Stimulated activated CD8-positive, alpha-beta memory T cell treated with anti-CD3 and anti-CD28 coated beads, Interleukin-12 subunit alpha, Interleukin-12 subunit beta, amount 100 ng/mL, for 24 hours (primary cell): ENCODE data around the gene TAOK3.
A peak's percentile ranks its signal among the peaks of the same experiment; 100 is the strongest.
"Not testable (repeated sequence)": the region's sequence is repeated elsewhere in the genome, so short reads cannot be mapped to it uniquely, and the experiment has no call there.

ENCODE experiments used
- DNase-seq: peaks from one replicate; pipeline ENCODE4 v3.0.0-alpha.2; 2020; ENCODE audit errors: extremely low read depth

The TAOK3 gene

DNA sequence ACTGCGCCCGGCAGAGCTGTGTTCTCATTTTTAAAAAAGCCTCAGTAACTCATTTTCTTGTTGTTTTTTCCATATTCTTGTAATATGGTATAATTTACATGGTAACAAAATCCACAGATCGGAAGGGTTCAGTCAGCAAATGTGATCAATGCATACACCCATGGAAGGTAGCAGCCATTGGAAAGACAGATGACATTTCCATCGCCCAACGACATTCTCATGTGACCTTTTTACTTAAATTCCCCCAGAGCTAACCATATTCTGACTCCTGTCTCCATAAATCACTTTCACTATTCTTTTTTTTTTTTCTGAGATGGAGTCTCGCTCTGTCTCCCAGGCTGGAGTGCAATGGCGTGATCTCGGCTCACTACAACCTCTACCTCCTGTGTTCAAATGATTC, 231.9 kb downstream of the TAOK3 start:
- DNase-seq: no peak

DNA sequence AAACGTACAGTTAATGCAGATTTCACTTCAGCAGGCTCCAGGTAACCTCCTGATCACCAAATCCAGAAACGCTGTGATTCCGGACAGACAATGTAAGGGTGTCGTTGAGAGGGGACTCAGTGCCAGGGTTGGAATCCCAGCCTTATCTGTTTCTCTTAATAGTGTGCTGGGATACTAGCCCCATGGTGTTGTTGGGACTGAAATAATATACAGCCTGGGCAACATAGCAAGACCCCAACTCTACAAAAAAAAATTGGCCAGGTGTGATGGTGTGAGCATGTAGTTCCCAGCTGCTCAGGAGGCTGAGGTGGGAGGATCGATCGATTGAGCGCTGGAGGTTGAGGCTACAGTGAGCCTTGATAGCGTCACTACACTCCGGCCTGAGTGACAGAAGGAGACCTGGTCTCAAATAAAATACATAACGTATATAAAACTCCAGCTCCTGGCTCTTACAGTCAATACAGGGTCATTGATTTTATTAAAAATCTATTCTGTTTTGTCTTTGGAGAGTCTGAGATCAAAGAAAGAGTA, 235.5 kb downstream of the TAOK3 start:
- no peak for DNase-seq

DNA sequence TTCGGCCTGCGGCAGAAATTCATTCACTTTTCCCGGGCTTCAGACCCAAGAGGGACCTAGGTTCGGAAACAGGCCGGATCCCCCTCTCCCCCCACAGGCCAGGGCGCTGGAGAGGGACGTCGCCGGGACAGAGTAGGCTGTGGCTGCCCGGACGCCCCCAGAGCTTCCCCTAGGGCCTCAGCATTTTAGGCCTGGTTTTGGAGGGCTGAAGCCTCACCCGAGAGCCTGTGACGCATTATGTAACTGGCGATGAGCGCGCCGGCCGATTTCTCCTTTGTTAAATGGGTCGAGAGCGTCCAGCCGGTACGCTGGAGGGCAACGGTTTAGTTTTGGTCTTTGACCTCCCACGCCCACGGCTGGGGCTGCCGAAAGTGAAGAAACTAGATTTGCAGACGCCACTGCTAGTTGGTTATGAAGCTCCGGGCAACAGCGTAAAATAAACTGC, 236.1 kb downstream of the TAOK3 start:
- DNase-seq: no peak

DNA sequence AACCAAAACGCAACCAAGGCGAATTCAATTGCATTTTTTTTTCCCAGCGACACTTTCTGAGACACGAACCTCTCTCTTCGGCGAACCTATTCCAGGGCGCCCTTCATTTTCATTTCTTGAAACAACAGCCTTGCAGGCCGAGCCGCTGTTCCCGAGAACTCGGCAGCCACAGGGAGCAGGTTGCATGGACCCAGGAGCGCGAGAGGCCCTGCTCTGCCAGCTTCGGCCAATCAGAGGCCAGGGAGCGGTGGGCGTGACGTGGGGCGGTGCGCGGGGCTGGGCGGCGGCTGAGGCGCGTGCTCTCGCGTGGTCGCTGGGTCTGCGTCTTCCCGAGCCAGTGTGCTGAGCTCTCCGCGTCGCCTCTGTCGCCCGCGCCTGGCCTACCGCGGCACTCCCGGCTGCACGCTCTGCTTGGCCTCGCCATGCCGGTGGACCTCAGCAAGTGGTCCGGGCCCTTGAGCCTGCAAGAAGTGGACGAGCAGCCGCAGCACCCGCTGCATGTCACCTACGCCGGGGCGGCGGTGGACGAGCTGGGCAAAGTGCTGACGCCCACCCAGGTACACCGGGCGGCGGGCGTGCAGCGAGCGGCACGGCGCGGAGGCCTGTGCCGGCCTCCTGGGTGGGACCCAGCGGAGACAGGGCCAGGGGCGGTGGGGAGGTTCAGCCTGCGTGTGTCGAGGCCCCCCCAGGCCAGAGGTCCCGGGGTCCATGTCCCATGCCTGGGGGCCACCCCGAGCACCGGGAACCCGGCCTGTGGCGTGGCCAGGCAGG, 236.7 kb downstream of the TAOK3 start, which contains the start of gene PEBP1:
Gene PEBP1 (plus strand): TSS at position 337 of the 771 bp plus-strand sequence. CDS start 86 bp downstream, at position 423.
- DNase-seq: peak; percentile 82

DNA sequence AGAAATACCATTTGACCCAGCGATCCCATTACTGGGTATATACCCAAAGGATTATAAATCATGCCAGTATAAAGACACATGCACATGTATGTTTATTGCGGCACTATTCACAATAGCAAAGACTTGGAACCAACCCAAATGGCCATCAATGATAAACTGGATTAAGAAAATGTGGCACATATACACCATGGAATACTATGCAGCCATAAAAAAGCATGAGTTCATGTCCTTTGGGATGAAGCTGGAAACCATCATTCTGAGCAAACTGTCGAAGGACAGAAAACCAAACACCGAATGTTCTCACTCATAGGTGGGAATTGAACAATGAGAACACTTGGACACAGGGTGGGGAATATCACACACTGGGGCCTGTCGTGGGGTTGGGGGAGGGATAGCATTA, 243.3 kb downstream of the TAOK3 start:
- not testable (repeated sequence) for DNase-seq

DNA sequence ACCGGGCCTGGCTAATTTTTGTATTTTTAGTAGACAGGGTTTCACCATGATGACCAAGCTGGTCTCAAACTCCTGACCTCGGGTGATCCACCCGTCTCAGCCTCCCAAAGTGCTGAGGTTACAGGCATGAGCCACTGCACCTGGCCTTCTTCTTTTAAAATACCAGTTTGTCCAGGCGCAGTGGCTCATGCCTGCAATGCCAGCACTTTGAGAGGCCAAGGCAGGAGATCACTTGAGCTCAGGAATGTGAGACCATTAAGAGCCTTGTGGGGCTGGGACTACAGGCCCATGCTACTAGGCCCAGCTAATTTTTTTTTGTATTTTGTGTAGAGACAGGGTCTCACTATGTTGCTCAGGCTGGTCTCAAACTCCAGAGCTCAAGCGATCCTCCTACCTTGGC, 244.8 kb downstream of the TAOK3 start:
- no peak for DNase-seq

DNA sequence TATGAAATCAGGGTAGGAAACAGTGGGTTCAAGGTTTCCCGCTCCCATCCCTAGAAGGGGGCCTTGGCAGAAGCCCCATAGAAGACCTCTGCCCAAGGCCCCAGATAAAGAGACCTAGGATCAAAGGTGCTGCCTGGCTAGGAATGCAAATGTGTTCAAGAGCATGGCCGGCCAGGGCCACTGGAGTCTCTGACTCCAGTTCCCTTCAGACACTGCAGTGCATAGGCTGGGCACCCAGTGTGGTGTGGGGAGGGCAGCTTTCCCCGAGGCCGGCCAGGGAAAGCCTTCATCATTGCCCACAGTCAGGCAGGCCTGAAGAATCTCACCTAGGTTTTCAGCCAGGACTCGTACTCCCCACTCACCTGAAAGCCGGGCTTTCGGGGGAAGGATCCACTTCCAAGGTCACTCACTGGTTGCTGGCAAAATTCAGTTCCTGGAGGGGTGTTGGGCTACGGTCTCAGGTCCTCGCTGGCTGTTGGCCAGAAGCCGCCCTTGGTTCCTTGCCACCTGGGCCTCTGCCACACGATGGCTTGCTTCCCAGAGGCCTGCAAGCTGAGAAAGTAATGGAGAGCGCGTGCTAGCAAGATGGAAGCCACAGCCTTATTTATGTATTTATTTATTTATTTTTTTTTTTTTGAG, 246.5 kb downstream of the TAOK3 start:
- DNase-seq: no peak

DNA sequence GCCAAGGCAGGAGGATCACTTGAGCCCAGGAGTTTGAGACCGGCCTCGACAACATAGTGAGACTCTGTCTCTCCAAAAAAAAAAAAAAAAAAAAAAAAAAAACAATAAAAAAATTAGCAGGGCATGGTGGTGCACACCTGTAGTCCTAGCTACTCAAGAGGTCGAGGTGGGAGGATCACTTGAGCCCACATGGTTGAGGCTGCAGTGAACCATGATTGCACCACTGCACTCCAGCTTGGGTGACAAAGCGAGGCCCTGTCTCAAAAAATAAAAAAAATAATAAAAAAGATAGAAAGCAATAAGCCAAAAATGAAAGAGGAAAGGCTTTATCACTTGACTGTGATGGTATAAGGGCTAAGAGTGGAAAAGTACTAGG, 247.0 kb downstream of the TAOK3 start:
- DNase-seq: no peak

DNA sequence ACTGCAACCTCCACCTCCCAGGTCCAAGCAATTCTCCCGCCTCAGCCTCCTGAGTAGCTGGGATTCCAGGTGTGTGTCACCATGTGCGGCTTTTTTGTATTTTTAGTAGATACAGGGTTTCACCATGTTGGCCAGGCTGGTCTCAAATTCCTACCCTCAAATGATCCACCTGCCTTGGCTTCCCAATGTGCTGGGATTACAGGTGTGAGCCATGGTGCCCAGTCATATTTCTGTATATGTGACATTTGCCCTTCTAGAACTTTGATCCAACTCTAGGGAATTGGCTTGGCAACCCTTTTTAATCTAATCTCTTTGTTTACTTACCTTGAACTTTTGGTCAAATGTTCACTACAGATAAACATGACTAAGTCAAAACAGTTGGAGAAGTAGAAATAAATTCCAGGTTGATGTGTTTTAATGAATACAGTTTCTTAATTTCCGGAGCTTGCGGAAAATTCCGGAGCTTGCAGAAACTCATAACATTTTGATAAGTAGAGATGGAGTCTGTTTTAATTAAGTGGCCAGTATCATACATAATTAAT, 248.3 kb downstream of the TAOK3 start:
- DNase-seq: no peak

DNA sequence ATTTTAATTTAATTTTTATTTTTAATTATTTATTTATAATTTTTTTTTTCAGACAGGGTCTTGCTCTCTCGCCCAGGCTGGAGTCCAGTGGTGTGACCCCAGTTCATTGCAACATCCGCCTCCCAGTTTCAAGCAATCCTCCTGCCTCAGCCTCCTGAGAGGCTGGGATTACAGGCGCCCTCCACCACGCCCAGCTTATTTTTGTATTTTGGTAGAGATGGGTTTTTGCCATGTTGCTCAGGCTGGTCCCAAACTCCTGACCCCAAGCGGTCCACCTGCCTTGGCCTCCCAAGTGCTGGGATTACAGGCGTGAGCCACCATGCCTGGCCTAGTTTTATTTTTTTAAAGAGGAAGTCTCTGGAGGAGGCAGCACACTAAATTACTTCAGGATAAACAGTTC, 250.4 kb downstream of the TAOK3 start:
- no peak for DNase-seq

DNA sequence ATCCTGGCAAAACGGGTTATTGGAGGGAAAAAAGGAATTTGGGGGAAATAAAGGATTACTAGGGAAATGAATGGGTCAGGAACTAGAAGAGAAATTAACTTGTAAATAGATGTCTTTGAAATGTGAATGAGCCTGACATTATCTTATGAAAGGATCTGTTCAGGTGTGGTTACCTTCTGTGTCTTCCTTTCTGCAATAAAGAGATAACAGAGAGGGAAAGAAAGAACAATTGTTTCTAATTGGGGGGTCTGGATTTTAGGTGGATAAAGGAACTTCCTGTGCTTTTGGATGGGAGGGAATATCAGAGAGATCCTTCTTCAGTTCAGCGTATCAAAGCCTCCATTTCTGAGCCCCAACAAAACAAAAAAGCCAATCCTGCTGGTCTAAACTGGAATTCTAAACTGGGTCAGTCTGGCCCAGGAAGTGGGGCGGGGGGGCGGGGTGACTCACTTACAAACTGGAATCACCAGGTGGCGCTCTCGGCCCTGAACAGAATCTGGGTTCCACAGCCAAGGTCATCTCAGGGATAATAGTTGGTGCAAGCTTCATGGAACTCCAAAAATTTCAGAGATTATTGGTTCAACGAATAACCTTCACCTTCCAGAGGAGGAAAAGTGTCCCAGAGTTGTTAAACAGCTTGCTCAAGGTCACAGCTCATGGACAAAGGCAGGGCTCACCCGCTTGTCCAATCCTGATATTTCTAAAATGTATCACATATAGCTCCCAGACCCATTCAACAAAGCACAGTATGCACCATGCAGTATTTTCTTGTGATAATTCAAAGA, 251.9 kb downstream of the TAOK3 start:
- no peak for DNase-seq

DNA sequence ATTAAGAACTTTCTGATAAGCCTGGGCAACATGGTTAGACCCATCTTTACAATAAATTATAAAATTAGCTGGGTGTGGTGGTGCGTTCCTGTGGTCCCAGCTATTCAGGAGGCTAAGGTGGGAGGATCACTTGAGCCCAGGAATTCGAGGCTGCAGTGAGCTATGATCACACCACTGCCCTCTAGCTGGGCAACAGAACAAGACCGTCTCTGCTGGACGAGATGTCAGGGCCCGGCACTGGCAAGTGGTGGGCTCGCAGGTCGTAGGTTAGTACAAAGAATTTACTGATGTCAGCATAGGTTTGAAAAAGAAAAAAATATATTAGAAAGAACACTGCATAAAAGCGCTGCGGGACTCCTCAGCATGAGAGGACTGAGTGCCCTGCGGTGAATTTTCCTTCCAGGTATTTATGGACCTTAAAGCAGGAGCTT, 253.2 kb downstream of the TAOK3 start:
- no peak for DNase-seq

DNA sequence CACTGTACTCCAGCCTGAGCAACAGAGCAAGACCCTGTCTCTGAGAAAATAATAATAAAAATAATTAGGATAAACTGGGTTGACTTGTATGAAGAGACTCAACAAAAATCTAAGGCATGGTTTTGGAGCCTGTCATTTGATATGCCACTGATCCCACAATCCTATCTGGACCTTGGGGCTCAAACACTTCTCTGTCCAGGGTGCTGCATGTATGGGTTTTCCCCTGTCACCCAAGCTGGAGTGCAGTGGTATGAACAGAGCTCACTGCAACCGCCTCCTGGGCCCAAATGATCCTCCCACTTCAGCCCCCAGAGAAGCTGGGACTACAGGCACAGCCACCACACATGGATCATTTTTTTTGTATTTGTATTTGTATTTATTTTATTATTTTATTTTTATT, 263.6 kb downstream of the TAOK3 start:
- no peak for DNase-seq

DNA sequence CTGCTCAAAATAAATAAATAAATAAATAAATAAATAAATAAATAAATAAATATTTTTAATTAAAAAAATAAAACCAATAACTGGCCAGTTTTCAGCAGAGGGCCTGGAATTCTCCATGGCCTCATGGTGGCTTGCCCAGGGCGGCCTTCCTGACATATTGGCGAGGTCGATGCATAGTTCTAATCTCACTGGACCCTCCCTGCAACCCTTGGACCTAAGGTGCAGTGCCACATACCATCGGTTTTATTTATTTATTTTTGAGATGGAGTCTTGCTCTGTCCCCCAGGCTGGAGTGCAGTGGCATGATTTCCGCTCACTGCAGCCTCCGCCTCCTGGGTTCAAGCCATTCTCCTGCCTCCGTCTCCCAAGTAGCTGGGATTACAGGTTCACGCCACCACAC, 265.0 kb downstream of the TAOK3 start:
- no peak for DNase-seq

DNA sequence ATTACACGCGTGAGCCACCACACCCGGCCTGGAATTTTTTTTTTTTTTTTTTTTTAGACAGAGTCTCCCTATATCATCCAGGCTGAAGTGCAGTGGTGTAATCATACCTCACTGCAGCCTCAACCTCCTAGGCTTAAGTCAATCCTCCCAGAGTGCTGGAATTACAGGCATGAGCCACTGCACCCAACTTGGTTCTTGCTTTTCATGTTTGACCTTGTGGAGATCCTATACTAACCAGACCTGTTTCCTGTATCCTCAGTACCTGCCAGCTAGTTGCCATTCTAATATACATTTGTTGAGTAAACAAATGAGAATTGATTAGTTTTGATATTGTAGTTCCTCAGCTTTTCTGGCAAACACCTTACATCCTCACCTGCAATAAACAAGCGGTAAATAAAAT, 265.7 kb downstream of the TAOK3 start:
- DNase-seq: no peak

DNA sequence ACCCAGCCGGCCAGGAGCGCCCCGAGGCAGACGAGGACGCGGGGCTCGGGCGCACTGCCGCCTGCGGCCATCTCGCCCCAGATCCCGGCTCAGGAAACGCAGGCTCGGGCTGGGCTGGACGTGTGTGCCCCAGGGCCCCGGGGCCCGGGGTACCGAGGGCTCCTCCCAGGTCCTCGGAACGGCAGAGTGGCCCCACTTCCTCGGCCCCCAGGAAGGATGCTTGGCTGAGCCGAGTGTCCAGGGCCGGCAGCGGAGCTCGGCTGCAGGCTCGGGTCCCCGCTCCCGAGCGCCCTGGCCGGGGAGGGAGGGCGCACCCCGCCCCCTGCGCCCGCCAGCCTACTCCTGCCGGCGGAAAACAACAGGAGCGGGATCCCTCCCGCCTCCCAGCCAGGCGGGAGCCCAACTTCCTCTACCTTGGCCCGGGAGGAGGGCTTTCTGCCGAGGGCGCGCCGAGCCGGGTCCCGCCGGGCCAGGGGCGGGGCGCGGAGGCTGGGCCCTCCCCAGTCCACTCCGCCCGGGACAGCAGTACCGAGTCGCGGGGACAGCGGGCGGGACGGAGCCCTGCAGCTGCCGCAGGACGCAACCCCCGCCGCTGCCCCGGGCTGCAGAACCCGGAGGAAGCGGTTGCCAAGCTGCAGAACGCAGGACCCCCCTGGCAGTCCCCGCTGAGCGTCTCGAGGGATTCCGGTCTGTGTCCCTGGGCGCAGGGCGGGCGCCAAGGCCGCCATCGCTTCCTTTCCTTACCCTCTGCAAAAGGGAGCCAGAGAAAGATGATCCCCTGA, 268.9 kb downstream of the TAOK3 start, which contains the start of gene VSIG10:
Gene VSIG10 (minus strand): TSS at position 411 of the 782 bp plus-strand sequence. CDS start 340 bp downstream, at position 71.
- DNase-seq: no peak

DNA sequence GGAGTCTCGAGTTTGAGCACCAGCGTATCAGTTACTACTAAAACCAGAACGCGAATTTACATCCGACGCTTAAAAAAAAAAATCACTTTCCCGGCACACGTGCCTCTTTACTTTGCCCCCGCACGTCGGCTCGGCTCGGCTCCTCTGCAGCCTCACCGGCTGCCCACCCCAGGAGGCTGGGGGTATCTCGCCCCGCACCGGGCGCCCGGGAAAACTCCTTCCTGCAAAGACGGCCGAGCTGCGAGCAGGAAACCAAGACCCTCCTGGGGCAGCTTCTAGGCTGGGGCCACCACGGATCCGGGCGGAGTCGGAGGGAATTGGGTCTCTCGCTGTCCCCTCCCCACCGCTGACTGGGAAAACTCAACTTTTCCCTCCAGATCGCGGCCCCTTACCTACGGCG, 269.5 kb downstream of the TAOK3 start:
- DNase-seq: no peak

DNA sequence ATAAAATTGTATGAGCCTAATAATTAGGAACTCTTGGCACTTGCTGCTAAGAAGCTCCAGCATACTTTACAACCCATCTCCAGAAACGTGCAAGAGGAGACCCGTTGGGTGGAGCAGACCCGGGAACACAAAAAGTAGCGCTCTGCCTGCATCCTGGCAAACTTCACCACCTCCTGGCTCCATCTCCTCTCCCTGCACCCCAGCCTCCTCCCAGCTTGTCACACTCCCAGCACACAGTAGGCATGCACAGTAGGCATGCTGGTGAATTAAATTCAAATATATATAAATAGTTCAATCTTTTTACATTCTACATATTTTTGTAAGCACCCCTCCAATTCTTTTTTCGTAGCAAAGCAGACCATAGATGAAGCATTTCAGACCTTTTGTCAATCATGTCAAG, 270.1 kb downstream of the TAOK3 start:
- no peak for DNase-seq

DNA sequence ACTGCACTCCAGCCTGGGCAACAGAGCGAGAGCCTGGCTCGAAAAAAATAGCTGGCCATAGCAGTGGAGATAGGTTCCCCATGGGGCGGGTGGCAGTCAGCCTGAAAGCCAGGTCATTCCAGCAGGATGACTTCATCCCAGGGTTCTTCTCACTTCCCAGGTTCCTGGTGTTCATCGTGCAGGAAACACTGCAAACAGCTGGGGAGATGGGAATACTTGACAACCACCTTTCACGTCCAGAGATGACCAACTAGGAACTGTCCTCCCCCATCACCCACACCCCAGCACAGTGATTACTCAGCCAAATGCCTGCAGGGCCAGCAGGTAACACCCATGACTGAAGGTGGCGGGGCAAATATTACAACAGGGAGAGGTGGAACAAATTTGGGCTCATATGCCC, 270.6 kb downstream of the TAOK3 start:
- no peak for DNase-seq

DNA sequence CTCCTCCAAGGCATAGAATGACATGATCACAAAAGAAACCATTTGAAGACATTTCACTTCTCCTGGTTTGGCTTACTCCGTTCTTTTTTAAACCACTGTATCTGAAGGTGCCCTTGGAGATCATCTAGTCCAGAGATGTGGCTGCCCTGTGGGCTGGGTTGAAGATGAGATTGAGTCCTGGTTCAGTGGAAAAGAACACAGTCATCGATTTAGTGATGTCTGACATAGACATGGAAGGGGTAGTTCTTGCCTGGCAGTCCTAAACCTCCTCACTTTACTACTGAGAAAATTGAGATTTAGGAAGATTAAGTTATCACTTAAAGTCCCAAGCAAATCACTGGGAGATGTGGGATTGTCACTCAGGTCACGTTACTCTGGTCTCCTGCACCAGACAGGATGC, 271.7 kb downstream of the TAOK3 start:
- no peak for DNase-seq
